Right lobe of liver (tissue), 4 donors: ENCODE data around the gene RBFOX1.

Source experiments
- CTCF ChIP-seq, 4 donors: fragments of 200-600 bp in 3 of 4; fragments of 450-650 bp in 1 of 4; IDR thresholded peaks; one replicate each; pipeline versions ENCODE4 v1.5.1 to v1.8.0; 2016 to 2022; ENCODE audit warnings: antibody characterized with exemption in 4 of 4, mild to moderate bottlenecking in 2 of 4
- POLR2A ChIP-seq: fragments of 450-650 bp; IDR thresholded peaks from one replicate; pipeline ENCODE4 v1.6.1; 2017; ENCODE audit warnings: antibody characterized with exemption, mild to moderate bottlenecking
- donor health status: DM: no; HTN: no; CAD: no.
- donor health status: DM: no; HTN: no; CAD: no.
- donor health status: DM: no; HTN: yes; CAD: no.

GRCh38 chr16:7638306-7638705 lies 305.7 kb downstream of the RBFOX1 start:
- TF ChIP-seq POLR2A (no peak), CTCF (IDR thresholded peaks at IDR 0.05) (no peak)
